ENCODE results near the gene KDM1B.

Gene KDM1B

DNA sequence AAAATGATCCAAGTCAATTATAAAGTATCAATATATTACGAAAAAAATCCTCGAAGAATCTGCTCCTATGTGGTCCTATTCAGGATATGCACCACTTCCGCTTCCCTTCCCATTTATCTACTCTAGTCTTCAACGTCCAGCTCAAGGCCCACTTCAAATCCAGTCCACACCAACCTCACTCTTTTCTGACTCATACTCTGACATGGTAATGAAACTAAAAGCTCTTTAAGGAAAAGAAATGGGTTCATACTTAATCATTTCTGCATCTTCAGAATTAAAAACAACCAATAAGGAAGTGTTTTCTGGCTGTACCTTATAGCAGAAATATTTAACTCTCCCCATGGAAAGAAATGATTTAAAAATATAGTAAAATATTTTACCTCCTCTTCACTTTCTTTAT is 94.0 kb downstream of the KDM1B start:
- Histone ChIP-seq H3K4me3 (ENCODE audit: insufficient read depth, low read depth, low read length, poor library complexity, severe bottlenecking) (no peak overlapping the region), H3K27ac (ENCODE audit: insufficient read depth, low read length, poor library complexity, severe bottlenecking) (no peak overlapping the region), H3K4me1 (ENCODE audit: control insufficient read depth, insufficient read depth, low read length, poor library complexity, severe bottlenecking) (no peaks in the 10 kb centered on the region), H3K27me3 (replicated peaks; ENCODE audit: control insufficient read depth, insufficient read depth, low read length, poor library complexity, severe bottlenecking) (no peaks in the 10 kb centered on the region), H3K36me3 (ENCODE audit: control insufficient read depth, insufficient read depth, low read length) (peaks cover 52% of the 10 kb centered on the region), H3K9me3 (ENCODE audit: control insufficient read depth, low read length) (no peaks in the 10 kb centered on the region)
- no peak for DNase-seq

DNA sequence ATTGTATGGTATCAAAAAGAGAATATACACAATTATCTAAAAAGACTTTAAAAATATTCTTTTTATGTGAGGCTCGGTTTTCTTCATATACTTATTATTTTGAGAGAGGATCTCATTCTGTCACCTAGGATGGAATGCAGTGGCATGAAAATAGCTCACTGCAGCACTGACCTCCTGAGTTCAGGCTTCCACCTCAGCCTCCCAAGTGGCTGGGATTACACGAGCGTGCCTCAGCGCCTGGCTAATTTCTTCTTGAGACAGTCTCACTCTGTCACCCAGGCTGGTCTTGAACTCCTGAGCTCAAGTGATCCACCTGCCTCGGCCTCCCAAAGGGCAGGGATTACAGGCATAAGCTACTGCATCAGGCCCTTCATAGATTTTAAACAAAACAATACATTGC is 98.4 kb downstream of the KDM1B start:
- H3K4me1 ChIP-seq (ENCODE audit: control insufficient read depth, insufficient read depth, low read length, poor library complexity, severe bottlenecking): no peaks in the 10 kb centered on the region
- H3K4me3 ChIP-seq (ENCODE audit: insufficient read depth, low read depth, low read length, poor library complexity, severe bottlenecking): no peak overlapping the region
- peaks cover 58% of the 10 kb centered on the region for H3K36me3 ChIP-seq (ENCODE audit: control insufficient read depth, insufficient read depth, low read length)
- H3K9me3 ChIP-seq (ENCODE audit: control insufficient read depth, low read length): no peaks in the 10 kb centered on the region
- H3K27me3 ChIP-seq (replicated peaks; ENCODE audit: control insufficient read depth, insufficient read depth, low read length, poor library complexity, severe bottlenecking): no peaks in the 10 kb centered on the region
- DNase-seq: no peak
- no peak overlapping the region for H3K27ac ChIP-seq (ENCODE audit: insufficient read depth, low read length, poor library complexity, severe bottlenecking)

DNA sequence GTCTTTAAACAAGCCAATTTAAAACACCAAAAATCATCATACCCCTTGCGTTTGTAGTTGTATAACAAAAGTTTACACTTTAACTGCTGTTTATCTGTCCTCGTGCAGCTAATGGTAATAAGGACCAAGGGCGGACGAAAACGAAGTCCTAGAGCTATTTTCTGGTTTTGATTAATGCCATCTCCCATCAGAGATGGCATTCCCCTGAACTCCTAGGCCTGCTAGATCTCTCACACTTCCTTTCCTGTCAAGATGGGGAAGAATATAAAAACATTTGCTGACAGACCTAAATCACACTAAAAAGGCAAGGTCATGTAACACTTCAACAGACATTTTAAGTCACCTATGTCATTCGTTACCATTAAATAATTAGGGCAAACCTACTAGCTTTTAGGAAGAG is 99.6 kb downstream of the KDM1B start:
- DNase-seq: no peak
- Histone ChIP-seq H3K36me3 (ENCODE audit: control insufficient read depth, insufficient read depth, low read length) (peaks cover 50% of the 10 kb centered on the region), H3K4me3 (ENCODE audit: insufficient read depth, low read depth, low read length, poor library complexity, severe bottlenecking) (no peak overlapping the region), H3K4me1 (ENCODE audit: control insufficient read depth, insufficient read depth, low read length, poor library complexity, severe bottlenecking) (no peaks in the 10 kb centered on the region), H3K9me3 (ENCODE audit: control insufficient read depth, low read length) (no peaks in the 10 kb centered on the region), H3K27ac (ENCODE audit: insufficient read depth, low read length, poor library complexity, severe bottlenecking) (no peak overlapping the region), H3K27me3 (replicated peaks; ENCODE audit: control insufficient read depth, insufficient read depth, low read length, poor library complexity, severe bottlenecking) (no peaks in the 10 kb centered on the region)

DNA sequence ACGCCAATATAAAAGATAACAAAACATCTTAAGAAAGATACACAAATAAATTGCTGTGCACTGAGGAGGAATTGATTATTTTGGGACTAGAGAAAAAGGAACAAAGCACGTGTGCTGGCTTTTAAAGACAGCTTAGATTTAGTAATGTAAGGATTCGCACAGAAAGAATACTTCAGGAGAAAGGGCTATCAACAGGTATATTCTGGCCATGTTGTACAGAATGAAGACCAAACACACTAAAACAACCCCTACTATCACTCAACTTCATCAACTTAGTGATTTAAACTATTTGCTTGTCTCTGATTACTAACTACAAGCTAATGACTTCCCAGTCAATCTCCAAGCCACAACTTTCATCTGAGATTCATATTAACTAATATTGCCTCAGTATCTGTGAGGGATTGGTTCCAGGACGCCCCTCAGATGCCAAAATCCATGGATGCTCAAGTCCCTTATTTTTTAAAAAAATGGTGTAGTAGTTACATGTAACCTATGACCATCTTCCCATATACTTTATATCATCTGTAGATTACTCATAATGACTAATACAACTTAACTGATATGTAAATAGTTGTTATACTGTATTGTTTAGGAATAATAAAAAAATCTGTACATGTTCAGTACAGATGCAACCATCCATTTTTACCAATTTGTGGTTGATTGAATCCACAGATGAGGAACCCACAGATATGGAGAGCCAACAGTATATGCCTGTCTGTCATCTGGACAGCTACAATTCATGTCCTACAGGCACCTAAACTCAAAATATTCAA is 104.6 kb downstream of the KDM1B start:
- H3K4me1 ChIP-seq (ENCODE audit: control insufficient read depth, insufficient read depth, low read length, poor library complexity, severe bottlenecking): peaks cover 26% of the 10 kb centered on the region
- H3K9me3 ChIP-seq (ENCODE audit: control insufficient read depth, low read length): no peaks in the 10 kb centered on the region
- no peak overlapping the region for H3K4me3 ChIP-seq (ENCODE audit: insufficient read depth, low read depth, low read length, poor library complexity, severe bottlenecking)
- H3K27ac ChIP-seq (ENCODE audit: insufficient read depth, low read length, poor library complexity, severe bottlenecking): no peak overlapping the region
- no peaks in the 10 kb centered on the region for H3K27me3 ChIP-seq (replicated peaks; ENCODE audit: control insufficient read depth, insufficient read depth, low read length, poor library complexity, severe bottlenecking)
- H3K36me3 ChIP-seq (ENCODE audit: control insufficient read depth, insufficient read depth, low read length): peaks cover 28% of the 10 kb centered on the region
- no peak for DNase-seq

DNA sequence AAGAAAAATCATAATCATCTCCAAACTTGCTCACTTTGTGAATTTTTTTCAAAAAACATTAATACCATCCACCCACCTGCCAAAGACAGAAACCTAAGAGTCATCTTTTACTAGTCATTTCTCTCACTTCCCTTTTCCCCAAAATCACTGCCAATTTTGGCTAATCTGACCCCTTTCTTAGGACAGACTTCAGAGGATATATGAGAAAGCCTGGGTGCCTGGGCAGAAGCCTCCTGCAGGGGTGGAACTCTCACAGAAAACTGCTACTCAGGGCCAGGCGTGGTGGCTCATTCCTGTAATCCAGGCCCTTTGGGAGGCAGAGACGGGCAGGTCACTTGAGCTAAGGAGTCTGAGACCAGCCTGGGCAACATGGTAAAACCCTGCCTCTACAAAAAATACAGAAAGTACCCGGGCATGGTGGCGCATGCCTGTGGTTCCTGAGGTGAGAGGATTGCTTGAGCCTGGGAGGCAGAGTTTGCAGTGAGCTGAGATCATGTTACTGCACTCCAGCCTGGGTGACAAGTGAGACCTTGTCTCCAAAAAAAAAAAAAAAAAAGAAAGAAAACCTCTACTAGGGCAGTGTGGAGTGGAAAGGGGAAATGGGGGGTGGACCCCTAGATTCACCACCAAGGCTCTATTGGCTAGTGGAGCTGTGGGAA is 105.4 kb downstream of the KDM1B start:
- Histone ChIP-seq H3K27ac (ENCODE audit: insufficient read depth, low read length, poor library complexity, severe bottlenecking) (no peak overlapping the region), H3K4me3 (ENCODE audit: insufficient read depth, low read depth, low read length, poor library complexity, severe bottlenecking) (no peak overlapping the region), H3K36me3 (ENCODE audit: control insufficient read depth, insufficient read depth, low read length) (peaks cover 20% of the 10 kb centered on the region), H3K9me3 (ENCODE audit: control insufficient read depth, low read length) (no peaks in the 10 kb centered on the region), H3K4me1 (ENCODE audit: control insufficient read depth, insufficient read depth, low read length, poor library complexity, severe bottlenecking) (peaks cover 33% of the 10 kb centered on the region), H3K27me3 (replicated peaks; ENCODE audit: control insufficient read depth, insufficient read depth, low read length, poor library complexity, severe bottlenecking) (no peaks in the 10 kb centered on the region)
- DNase-seq: no peak

DNA sequence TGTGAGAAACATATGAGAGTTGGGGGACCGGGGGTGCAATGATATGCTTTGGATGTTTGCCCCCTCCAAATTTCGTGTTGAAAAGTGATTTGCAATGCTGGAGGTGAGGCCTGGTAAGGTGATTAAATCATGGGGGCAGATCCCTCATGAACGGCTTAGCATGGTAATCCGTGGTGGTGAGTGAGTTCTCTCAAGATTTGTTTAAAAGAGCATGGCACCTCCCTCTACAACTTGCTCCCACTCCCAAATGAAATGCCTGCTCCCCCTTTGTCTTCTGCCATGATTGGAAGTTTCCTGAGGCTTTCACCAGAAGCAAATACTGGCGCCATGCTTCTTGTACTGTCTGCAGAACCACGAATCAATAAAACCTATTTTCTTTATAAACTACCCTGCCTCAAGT is 106.7 kb downstream of the KDM1B start:
- Histone ChIP-seq H3K4me1 (ENCODE audit: control insufficient read depth, insufficient read depth, low read length, poor library complexity, severe bottlenecking) (peaks cover 35% of the 10 kb centered on the region), H3K36me3 (ENCODE audit: control insufficient read depth, insufficient read depth, low read length) (peaks cover 10% of the 10 kb centered on the region), H3K27me3 (replicated peaks; ENCODE audit: control insufficient read depth, insufficient read depth, low read length, poor library complexity, severe bottlenecking) (no peaks in the 10 kb centered on the region), H3K4me3 (ENCODE audit: insufficient read depth, low read depth, low read length, poor library complexity, severe bottlenecking) (no peak overlapping the region), H3K27ac (ENCODE audit: insufficient read depth, low read length, poor library complexity, severe bottlenecking) (no peak overlapping the region), H3K9me3 (ENCODE audit: control insufficient read depth, low read length) (no peaks in the 10 kb centered on the region)
- DNase-seq: no peak

DNA sequence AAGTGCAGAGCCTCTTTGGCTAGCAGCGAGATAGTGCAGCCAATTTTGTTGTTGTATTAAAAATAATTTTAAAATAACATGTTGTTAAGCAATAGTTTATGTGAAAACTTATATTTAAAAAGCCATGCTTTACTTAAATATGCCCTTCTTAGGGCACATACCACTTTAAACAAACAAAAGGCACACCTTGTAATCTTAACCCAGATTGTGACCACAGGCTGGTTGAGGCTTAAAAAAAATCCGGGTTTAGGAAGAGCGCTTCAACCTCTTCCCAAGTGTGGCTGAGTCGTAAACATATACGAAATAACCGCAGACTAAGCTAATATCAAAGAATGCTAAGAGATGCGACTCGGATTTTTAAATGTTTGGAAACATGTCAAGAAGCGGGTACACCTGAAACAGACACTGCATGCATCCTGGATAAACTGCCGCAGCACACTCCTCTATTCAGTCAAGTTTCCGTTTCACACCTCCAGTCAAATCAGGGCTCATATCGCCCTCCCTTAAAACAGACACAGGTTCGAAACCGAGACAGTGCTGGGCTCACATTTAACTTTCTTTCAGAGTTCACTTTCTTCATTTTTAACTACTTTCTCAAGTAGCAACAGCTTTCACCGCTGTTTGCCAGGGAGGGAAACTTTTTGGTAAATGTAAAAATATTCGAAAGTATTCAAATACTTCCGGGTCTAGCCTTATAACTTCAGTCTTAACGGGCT is 107.6 kb downstream of the KDM1B start:
- DNase-seq: peak; percentile 13 to 23 (median 15)
- H3K9me3 ChIP-seq (ENCODE audit: control insufficient read depth, low read length): no peaks in the 10 kb centered on the region
- peaks cover under 1% of the 10 kb centered on the region for H3K36me3 ChIP-seq (ENCODE audit: control insufficient read depth, insufficient read depth, low read length)
- H3K27me3 ChIP-seq (replicated peaks; ENCODE audit: control insufficient read depth, insufficient read depth, low read length, poor library complexity, severe bottlenecking): no peaks in the 10 kb centered on the region
- H3K4me3 ChIP-seq (ENCODE audit: insufficient read depth, low read depth, low read length, poor library complexity, severe bottlenecking): peak overlapping the region; percentile 76
- peak overlapping the region; percentile 82 for H3K27ac ChIP-seq (ENCODE audit: insufficient read depth, low read length, poor library complexity, severe bottlenecking)
- peaks cover 35% of the 10 kb centered on the region for H3K4me1 ChIP-seq (ENCODE audit: control insufficient read depth, insufficient read depth, low read length, poor library complexity, severe bottlenecking)

DNA sequence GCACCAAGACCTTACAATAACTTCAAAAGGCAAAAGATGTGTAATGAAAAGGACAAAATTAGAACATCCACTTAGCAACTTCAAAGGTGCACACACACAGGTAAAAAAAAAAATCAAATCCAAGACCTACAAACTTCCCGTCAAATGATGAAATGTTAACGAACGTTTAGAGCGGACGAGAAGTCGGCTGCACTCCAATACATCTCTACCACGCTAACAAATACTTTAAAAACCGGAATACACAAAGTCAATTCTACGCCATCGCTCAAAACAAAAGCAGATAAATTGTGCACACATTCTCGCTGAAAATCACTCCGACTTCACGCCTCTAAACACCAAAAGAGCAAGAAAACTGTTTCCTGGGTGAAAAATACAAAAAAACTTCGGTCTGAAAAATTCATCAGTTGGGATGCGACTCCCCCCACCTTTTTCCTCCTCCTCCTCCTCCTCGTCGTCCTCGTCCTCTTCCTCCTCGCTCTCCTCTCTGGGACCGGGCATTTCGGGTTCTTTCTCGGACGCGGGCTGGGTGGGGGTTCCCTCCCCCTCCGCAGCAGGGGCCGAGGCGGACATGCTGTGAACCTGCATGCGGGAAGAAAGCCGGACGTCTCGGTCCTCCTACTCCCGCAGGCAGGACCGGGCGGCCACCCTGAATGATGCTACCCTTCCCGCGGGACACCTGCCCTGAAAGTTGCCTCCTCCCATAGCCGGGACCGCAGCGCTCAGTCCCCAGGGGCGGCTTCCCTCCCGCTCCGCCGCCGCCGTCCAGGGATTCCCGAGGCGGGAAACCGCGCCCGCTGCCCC is 108.4 kb downstream of the KDM1B start:
- peak overlapping the region; percentile 82 for H3K27ac ChIP-seq (ENCODE audit: insufficient read depth, low read length, poor library complexity, severe bottlenecking)
- peak in 2 of 3 donors; percentile 8 to 18 for DNase-seq
- H3K9me3 ChIP-seq (ENCODE audit: control insufficient read depth, low read length): no peaks in the 10 kb centered on the region
- H3K36me3 ChIP-seq (ENCODE audit: control insufficient read depth, insufficient read depth, low read length): no peaks in the 10 kb centered on the region
- H3K4me1 ChIP-seq (ENCODE audit: control insufficient read depth, insufficient read depth, low read length, poor library complexity, severe bottlenecking): peaks cover 35% of the 10 kb centered on the region
- H3K27me3 ChIP-seq (replicated peaks; ENCODE audit: control insufficient read depth, insufficient read depth, low read length, poor library complexity, severe bottlenecking): no peaks in the 10 kb centered on the region
- H3K4me3 ChIP-seq (ENCODE audit: insufficient read depth, low read depth, low read length, poor library complexity, severe bottlenecking): peak overlapping the region; percentile 76

DNA sequence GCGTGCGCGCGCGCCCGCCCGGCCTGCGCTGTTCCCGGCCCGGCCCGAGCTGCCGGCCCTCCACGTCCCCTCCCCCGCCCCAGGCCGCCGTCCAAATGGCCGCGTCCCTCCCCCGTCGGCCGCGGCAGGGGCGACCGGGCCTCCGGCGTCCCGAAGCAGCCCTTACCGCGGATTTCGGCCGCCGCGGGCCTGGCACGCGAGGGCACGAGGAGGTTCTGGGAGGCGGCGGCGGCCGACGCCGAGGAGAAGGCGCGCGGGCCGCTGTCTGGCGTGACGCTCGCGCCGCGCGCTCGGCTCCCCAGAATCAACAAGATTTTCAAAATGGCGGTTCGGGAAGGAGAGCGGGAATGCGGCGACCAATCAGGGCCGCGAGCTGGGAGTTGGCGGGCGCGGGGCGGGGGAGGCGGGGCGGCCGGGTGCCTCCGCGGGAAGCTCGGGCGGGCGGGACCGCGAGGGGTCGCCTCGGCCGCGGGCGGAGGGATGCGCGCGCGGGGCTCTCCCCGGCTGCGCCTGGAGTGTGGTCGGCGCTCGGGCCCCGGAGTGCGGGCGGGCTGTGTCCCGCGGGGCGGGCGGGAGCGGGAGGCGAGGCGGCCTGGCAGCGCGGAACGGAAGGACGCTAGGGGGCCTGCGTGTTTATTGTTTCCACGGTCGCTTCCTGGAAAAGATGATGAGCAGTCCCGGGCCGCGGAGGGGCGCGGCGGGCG is 109.1 kb downstream of the KDM1B start, which contains the start of gene DEK:
Gene DEK (minus strand): TSS at position 312 of the 704 bp plus-strand sequence. CDS start 543 bp downstream, outside the sequence.
- no peaks in the 10 kb centered on the region for H3K36me3 ChIP-seq (ENCODE audit: control insufficient read depth, insufficient read depth, low read length)
- peaks cover 35% of the 10 kb centered on the region for H3K4me1 ChIP-seq (ENCODE audit: control insufficient read depth, insufficient read depth, low read length, poor library complexity, severe bottlenecking)
- peak; percentile 76 to 77 (median 76) for DNase-seq
- peak within 1 kb of the TSS; percentile 82 for H3K27ac ChIP-seq (ENCODE audit: insufficient read depth, low read length, poor library complexity, severe bottlenecking)
- no peaks in the 10 kb centered on the region for H3K9me3 ChIP-seq (ENCODE audit: control insufficient read depth, low read length)
- no peaks in the 10 kb centered on the region for H3K27me3 ChIP-seq (replicated peaks; ENCODE audit: control insufficient read depth, insufficient read depth, low read length, poor library complexity, severe bottlenecking)
- H3K4me3 ChIP-seq (ENCODE audit: insufficient read depth, low read depth, low read length, poor library complexity, severe bottlenecking): peak within 1 kb of the TSS; percentile 76
